ENCODE results near the gene XPOT. TPM values are rescaled to one million over a fixed set of nuclear protein-coding genes. Genes with fewer than 3 reads are reported as not detected.

Gene XPOT
- total RNA-seq, 3 donors from 2014 or later, result 18.3 to 43.5 (median 29.6) TPM

- intact Hi-C loops (cut with DNase I, micrococcal nuclease), result no loop called here
- H3K4me1 ChIP-seq (ENCODE audit: low read depth), result no peaks in the 10 kb centered on the region
- peaks cover 16% of the 10 kb centered on the region for H3K36me3 ChIP-seq (ENCODE audit: low read depth)
Measured at GRCh38 chr12:64491718-64492117, 87.5 kb downstream of the XPOT start.

GRCh38 chr12:64493513-64493912 lies 89.3 kb downstream of the XPOT start:
- no peak for TF ChIP-seq CTCF (IDR thresholded peaks at IDR 0.05)
- intact Hi-C loops (cut with DNase I, micrococcal nuclease), result no loop called here
- ATAC-seq (no peak), DNase-seq (no peak)
- Histone ChIP-seq H3K4me3 (no peak overlapping the region), H3K9me3 (no peaks in the 10 kb centered on the region), H3K36me3 (ENCODE audit: low read depth) (peaks cover 21% of the 10 kb centered on the region), H3K4me1 (ENCODE audit: low read depth) (no peaks in the 10 kb centered on the region)

More at GRCh38 chr12:64491718-64492117, 87.5 kb downstream of the XPOT start:
- Histone ChIP-seq H3K9me3 (no peaks in the 10 kb centered on the region), H3K4me3 (no peak overlapping the region)
- DNase-seq, result no peak
- TF ChIP-seq CTCF (IDR thresholded peaks at IDR 0.05), result no peak
- ATAC-seq, result no peak

GRCh38 chr12:64494998-64495729 lies 91.0 kb downstream of the XPOT start:
- Histone ChIP-seq H3K9me3 (no peaks in the 10 kb centered on the region), H3K4me1 (ENCODE audit: low read depth) (no peaks in the 10 kb centered on the region), H3K36me3 (ENCODE audit: low read depth) (peaks cover 19% of the 10 kb centered on the region), H3K4me3 (no peak overlapping the region)
- TF ChIP-seq CTCF (IDR thresholded peaks at IDR 0.05), result no peak
- DNase-seq (no peak), ATAC-seq (no peak)
- intact Hi-C loops (cut with DNase I, micrococcal nuclease), result no loop called here

- Histone ChIP-seq H3K4me1 (ENCODE audit: low read depth) (no peaks in the 10 kb centered on the region), H3K4me3 (no peak overlapping the region), H3K9me3 (no peaks in the 10 kb centered on the region), H3K36me3 (ENCODE audit: low read depth) (peaks cover 16% of the 10 kb centered on the region)
- ATAC-seq, result no peak
- TF ChIP-seq CTCF (IDR thresholded peaks at IDR 0.05), result no peak
- no peak for DNase-seq
- intact Hi-C loops (cut with DNase I, micrococcal nuclease), result no loop called here
Measured at GRCh38 chr12:64496839-64497400, 92.7 kb downstream of the XPOT start.

- Histone ChIP-seq H3K9me3 (no peaks in the 10 kb centered on the region), H3K36me3 (ENCODE audit: low read depth) (peaks cover 16% of the 10 kb centered on the region), H3K4me1 (ENCODE audit: low read depth) (no peaks in the 10 kb centered on the region), H3K4me3 (no peak overlapping the region)
- ATAC-seq (no peak), DNase-seq (no peak)
- intact Hi-C loops (cut with DNase I, micrococcal nuclease), result no loop called here
- TF ChIP-seq CTCF (IDR thresholded peaks at IDR 0.05), result no peak
Measured at GRCh38 chr12:64497484-64497883, 93.3 kb downstream of the XPOT start.

All from mucosa of descending colon (tissue), 3 donors.